ENCODE measurements around the gene CCDC18. TPM values are rescaled to one million over a fixed set of nuclear protein-coding genes. Genes with fewer than 3 reads are reported as not detected.

Gene CCDC18
- total RNA-seq, 1 experiment from 2014 or later, result 23.0 TPM

DNA sequence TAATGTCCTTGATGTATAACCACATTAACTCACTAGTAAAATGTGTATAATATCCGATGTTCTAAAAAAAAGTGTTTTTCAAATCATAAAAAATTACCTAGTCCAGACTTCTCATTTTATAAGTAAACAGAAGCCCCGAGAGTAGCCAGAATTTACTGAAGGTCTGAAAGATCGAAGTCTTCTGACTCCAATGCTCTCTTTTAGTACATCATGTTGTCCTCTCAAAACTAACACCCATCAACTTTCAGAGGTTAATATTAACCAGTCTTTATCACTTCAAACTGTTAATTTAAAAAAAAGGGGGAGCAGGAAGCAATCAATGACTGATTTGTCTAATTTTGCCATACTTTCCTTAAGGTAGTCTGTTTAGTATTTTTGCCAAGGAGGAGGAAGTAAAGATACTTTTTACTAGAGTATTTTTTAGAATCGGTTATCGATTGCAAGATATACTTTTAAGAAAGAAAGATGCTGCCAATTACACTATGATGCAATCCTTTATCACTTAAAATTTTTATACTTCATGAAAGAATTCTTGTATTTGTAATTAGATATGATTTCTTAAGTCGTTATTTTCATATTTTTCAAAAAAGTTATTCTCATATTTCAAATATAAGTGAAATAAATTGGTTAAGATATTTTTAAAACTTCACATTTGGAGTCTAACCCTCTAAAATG is 25.5 kb downstream of the CCDC18 start (continued):
- TF ChIP-seq ESRRA (CRISPR knock-in tag; IDR thresholded peaks at IDR 0.05; ENCODE audit: borderline replicate concordance), result no peak
- TF ChIP-seq, protein P1, sequence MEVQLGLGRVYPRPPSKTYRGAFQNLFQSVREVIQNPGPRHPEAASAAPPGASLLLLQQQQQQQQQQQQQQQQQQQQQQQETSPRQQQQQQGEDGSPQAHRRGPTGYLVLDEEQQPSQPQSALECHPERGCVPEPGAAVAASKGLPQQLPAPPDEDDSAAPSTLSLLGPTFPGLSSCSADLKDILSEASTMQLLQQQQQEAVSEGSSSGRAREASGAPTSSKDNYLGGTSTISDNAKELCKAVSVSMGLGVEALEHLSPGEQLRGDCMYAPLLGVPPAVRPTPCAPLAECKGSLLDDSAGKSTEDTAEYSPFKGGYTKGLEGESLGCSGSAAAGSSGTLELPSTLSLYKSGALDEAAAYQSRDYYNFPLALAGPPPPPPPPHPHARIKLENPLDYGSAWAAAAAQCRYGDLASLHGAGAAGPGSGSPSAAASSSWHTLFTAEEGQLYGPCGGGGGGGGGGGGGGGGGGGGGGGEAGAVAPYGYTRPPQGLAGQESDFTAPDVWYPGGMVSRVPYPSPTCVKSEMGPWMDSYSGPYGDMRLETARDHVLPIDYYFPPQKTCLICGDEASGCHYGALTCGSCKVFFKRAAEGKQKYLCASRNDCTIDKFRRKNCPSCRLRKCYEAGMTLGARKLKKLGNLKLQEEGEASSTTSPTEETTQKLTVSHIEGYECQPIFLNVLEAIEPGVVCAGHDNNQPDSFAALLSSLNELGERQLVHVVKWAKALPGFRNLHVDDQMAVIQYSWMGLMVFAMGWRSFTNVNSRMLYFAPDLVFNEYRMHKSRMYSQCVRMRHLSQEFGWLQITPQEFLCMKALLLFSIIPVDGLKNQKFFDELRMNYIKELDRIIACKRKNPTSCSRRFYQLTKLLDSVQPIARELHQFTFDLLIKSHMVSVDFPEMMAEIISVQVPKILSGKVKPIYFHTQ (CRISPR knock-in tag; IDR thresholded peaks at IDR 0.05), result no peak
- TF ChIP-seq ZNF121 (CRISPR knock-in tag; IDR thresholded peaks at IDR 0.05), result no peak
- TF ChIP-seq PRRX2 (CRISPR knock-in tag; IDR thresholded peaks at IDR 0.05), result no peak
- no peak for TF ChIP-seq SP1 (CRISPR knock-in tag; conservative IDR thresholded peaks at IDR 0.05)

DNA sequence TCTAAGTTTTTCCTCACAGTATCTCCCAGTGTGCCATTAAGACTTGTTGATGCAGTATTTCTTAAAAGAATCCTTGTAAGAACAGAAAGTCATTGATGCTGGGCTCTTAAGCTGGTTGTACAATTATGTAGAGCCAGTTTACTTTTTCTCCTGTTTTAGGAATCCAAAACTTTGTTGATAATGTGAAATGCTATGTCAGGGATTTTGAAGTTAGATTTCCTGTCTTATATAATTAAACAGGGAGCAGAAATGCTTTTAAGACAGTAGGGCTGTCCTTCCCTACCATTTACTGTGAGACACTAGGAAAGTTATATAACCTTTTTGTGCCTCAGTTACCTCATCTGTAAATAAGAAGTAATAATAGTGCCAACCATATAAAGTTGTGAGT is 26.0 kb downstream of the CCDC18 start:
- Mint-ChIP-seq H3K27me3 (ENCODE audit: low read depth) (no peaks in the 10 kb centered on the region), H3K4me1 (no peaks in the 10 kb centered on the region), H3K9me3 (no peaks in the 10 kb centered on the region), H3K36me3 (peaks cover 28% of the 10 kb centered on the region), H3K27ac (no peak overlapping the region), H3K4me3 (no peak overlapping the region)
- ATAC-seq (no peak), DNase-seq (ENCODE audit: low spot score) (no peak)
- no peak for TF ChIP-seq ZNF423 (CRISPR knock-in tag; IDR thresholded peaks at IDR 0.05)
- TF ChIP-seq, protein P2, sequence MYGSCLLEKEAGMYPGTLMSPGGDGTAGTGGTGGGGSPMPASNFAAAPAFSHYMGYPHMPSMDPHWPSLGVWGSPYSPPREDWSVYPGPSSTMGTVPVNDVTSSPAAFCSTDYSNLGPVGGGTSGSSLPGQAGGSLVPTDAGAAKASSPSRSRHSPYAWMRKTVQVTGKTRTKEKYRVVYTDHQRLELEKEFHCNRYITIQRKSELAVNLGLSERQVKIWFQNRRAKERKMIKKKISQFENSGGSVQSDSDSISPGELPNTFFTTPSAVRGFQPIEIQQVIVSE (CRISPR knock-in tag; IDR thresholded peaks at IDR 0.05; ENCODE audit: borderline replicate concordance), result no peak
- CTCF ChIA-PET, result no interaction called here
- POLR2A ChIA-PET, result no interaction called here

DNA sequence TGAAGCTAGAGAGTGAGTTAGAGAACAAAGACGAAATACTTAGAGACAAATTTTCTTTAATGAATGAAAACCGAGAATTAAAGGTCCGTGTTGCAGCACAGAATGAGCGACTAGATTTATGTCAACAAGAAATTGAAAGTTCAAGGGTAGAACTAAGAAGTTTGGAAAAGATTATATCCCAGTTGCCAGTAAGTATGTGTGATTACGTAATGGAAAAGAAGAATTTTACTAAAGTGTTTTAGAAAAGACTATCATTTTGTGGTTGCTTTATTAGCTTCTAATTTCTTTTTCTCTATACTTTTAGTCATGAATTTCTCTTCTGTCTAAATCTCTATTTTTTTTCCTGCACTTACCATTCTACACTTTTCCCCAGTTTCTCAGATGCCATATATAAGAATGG is 26.7 kb downstream of the CCDC18 start:
- Mint-ChIP-seq H3K4me3 (no peak overlapping the region), H3K4me1 (no peaks in the 10 kb centered on the region), H3K9me3 (no peaks in the 10 kb centered on the region; the same call in 1 of the 2 replicates), H3K27me3 (ENCODE audit: low read depth) (no peaks in the 10 kb centered on the region), H3K27ac (no peak overlapping the region), H3K36me3 (peaks cover 30% of the 10 kb centered on the region)
- ATAC-seq, result no peak
- TF ChIP-seq MXD4 (CRISPR knock-in tag; IDR thresholded peaks at IDR 0.05; ENCODE audit: borderline replicate concordance) (no peak), TCF7 (CRISPR knock-in tag; IDR thresholded peaks at IDR 0.05; ENCODE audit: low read depth) (no peak), ZNF219 (CRISPR knock-in tag; IDR thresholded peaks at IDR 0.05; ENCODE audit: borderline replicate concordance) (no peak), JAZF1 (CRISPR knock-in tag; IDR thresholded peaks at IDR 0.05) (no peak), ZNF396 (CRISPR knock-in tag; IDR thresholded peaks at IDR 0.05; ENCODE audit: borderline replicate concordance) (no peak), PRRX2 (CRISPR knock-in tag; IDR thresholded peaks at IDR 0.05) (no peak), NFATC4 (CRISPR knock-in tag; IDR thresholded peaks at IDR 0.05) (no peak), TP53 (CRISPR knock-in tag; IDR thresholded peaks at IDR 0.05) (no peak), NFYB (CRISPR knock-in tag; conservative IDR thresholded peaks at IDR 0.05; ENCODE audit: low read depth) (no peak), ZNF671 (CRISPR knock-in tag; IDR thresholded peaks at IDR 0.05) (no peak)
- TF ChIP-seq, protein P3, sequence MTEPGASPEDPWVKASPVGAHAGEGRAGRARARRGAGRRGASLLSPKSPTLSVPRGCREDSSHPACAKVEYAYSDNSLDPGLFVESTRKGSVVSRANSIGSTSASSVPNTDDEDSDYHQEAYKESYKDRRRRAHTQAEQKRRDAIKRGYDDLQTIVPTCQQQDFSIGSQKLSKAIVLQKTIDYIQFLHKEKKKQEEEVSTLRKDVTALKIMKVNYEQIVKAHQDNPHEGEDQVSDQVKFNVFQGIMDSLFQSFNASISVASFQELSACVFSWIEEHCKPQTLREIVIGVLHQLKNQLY (CRISPR knock-in tag; IDR thresholded peaks at IDR 0.05), result no peak
- TF ChIP-seq, protein P4, sequence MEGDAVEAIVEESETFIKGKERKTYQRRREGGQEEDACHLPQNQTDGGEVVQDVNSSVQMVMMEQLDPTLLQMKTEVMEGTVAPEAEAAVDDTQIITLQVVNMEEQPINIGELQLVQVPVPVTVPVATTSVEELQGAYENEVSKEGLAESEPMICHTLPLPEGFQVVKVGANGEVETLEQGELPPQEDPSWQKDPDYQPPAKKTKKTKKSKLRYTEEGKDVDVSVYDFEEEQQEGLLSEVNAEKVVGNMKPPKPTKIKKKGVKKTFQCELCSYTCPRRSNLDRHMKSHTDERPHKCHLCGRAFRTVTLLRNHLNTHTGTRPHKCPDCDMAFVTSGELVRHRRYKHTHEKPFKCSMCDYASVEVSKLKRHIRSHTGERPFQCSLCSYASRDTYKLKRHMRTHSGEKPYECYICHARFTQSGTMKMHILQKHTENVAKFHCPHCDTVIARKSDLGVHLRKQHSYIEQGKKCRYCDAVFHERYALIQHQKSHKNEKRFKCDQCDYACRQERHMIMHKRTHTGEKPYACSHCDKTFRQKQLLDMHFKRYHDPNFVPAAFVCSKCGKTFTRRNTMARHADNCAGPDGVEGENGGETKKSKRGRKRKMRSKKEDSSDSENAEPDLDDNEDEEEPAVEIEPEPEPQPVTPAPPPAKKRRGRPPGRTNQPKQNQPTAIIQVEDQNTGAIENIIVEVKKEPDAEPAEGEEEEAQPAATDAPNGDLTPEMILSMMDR (IDR thresholded peaks at IDR 0.05), result no peak
- TF ChIP-seq, protein P5, sequence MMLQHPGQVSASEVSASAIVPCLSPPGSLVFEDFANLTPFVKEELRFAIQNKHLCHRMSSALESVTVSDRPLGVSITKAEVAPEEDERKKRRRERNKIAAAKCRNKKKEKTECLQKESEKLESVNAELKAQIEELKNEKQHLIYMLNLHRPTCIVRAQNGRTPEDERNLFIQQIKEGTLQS (CRISPR knock-in tag; conservative IDR thresholded peaks at IDR 0.05), result no peak
- CTCF ChIA-PET, result no interaction called here
- POLR2A ChIA-PET, result no interaction called here
- DNase-seq (ENCODE audit: low spot score), result no peak

Measured in WTC11 (cell line).